Omental fat pad (tissue), 4 donors: ENCODE results near the gene ZSWIM3. TPM values are rescaled to one million over a fixed set of nuclear protein-coding genes. Genes with fewer than 3 reads are reported as not detected.

Source experiments
- ATAC-seq: fragments of 150-250 bp; one replicate; pipeline ENCODE4 v1.9.1; 2016; ENCODE audit warnings: mild to moderate bottlenecking, moderate library complexity; ENCODE audit not compliant: low FRiP score
- DNase-seq: peaks from one replicate; pipeline ENCODE4 v3.0.0-alpha.2; 2019; ENCODE audit warnings: low spot score
- total RNA-seq, 4 donors: library from RNA; depleted of rRNA; stranded (reverse); fragments of >200 nt; gene quantifications; one replicate each; pipeline ENCODE4 v1.1.0, GENCODE V29; 2016
- TF ChIP-seq, protein P1 (sequence below), 3 donors: fragments of 450-650 bp; IDR thresholded peaks; one replicate each; pipeline ENCODE4 v1.5.1; 2016 to 2017; ENCODE audit warnings: antibody characterized with exemption in 3 of 3, mild to moderate bottlenecking in 3 of 3, moderate library complexity in 2 of 3

The ZSWIM3 gene
- total RNA-seq, 4 donors from 2014 or later: 2.3 to 5.0 (median 3.1) TPM

- DNase-seq: no peak
- no peak for ATAC-seq
- TF ChIP-seq, protein P1, sequence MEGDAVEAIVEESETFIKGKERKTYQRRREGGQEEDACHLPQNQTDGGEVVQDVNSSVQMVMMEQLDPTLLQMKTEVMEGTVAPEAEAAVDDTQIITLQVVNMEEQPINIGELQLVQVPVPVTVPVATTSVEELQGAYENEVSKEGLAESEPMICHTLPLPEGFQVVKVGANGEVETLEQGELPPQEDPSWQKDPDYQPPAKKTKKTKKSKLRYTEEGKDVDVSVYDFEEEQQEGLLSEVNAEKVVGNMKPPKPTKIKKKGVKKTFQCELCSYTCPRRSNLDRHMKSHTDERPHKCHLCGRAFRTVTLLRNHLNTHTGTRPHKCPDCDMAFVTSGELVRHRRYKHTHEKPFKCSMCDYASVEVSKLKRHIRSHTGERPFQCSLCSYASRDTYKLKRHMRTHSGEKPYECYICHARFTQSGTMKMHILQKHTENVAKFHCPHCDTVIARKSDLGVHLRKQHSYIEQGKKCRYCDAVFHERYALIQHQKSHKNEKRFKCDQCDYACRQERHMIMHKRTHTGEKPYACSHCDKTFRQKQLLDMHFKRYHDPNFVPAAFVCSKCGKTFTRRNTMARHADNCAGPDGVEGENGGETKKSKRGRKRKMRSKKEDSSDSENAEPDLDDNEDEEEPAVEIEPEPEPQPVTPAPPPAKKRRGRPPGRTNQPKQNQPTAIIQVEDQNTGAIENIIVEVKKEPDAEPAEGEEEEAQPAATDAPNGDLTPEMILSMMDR (IDR thresholded peaks at IDR 0.05): no peak
These were observed 40.5 kb upstream of the ZSWIM3 start for GRCh38 chr20:45816951-45817350.

GRCh38 chr20:45817376-45818194 lies 39.8 kb upstream of the ZSWIM3 start:
- TF ChIP-seq, protein P1 (IDR thresholded peaks at IDR 0.05): no peak
- ATAC-seq: no peak
- no peak for DNase-seq

GRCh38 chr20:45818239-45818638 lies 39.2 kb upstream of the ZSWIM3 start:
- DNase-seq: no peak
- ATAC-seq: no peak
- TF ChIP-seq, protein P1 (IDR thresholded peaks at IDR 0.05): no peak

- DNase-seq: no peak
- TF ChIP-seq, protein P1 (IDR thresholded peaks at IDR 0.05): no peak
- ATAC-seq: no peak
These were observed 37.9 kb upstream of the ZSWIM3 start for GRCh38 chr20:45819466-45819865.

DNA sequence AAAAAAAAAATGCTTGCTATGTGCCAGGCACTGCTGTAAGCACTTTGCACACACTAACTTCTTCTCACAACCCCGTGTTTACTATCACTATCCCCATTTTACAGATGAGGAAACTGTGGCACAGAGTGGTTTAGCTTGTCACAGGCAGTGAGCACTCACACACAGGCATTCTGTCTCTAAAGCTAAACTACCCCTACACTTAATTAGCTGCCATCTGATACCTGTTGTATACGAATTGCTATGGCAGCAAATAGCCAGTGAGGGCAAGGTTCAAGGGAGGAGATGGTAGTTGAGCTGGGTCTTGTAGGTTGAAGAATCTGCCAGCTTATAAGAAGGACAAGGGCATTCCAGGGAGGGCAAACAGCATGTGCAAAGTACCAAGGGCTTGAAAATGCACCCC lies 35.5 kb upstream of the ZSWIM3 start:
- TF ChIP-seq, protein P1 (IDR thresholded peaks at IDR 0.05): no peak
- ATAC-seq: no peak
- DNase-seq: no peak

DNA sequence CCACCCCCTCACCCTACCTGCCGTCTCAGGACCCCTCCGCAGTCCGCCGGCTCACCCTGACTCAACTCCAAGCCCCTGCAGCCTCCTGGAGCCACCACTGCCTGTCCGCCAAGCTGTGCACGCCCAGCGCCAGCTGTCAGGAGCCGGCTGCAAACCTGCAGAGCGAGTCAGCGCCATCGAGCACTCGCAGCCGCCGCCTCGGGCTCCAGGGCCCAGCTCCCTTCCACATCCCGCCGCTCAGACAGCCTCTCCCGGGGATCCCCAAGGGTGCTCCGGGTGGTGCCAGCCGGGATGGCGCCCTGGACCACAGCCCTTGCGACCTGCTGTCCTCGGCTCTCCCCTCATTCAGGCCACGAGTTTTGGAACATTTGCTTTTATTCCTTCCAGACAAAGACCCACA lies 34.6 kb upstream of the ZSWIM3 start:
- TF ChIP-seq, protein P1 (IDR thresholded peaks at IDR 0.05): no peak
- ATAC-seq: no peak

More for the DNA sequence above, 34.6 kb upstream of the ZSWIM3 start:
- DNase-seq: no peak
